Epithelial cell of proximal tubule (primary cell): ENCODE measurements around the gene BMF. TPM values are rescaled to one million over a fixed set of nuclear protein-coding genes. Genes with fewer than 3 reads are reported as not detected.

Experiments used
- DNase-seq: peaks from one replicate; pipeline ENCODE4 v3.0.0-alpha.2; 2011; ENCODE audit warnings: low read depth
- H3K4me3 ChIP-seq: 2 replicates; pipeline ENCODE4 v1.5.1; 2011; ENCODE audit warnings: low read depth, mild to moderate bottlenecking, low read length
- total RNA-seq: library from RNA; depleted of rRNA; stranded (reverse); fragments of >200 nt; gene quantifications from 2 replicates; pipeline ENCODE4 v1.2.3, GENCODE V29; 2015
- TF ChIP-seq, protein P1 (sequence below): conservative IDR thresholded peaks from 2 replicates; pipeline ENCODE4 v1.5.1; 2012; ENCODE audit warnings: low read depth, mild to moderate bottlenecking, low read length

BMF gene
- total RNA-seq, 1 donor from 2014 or later: 33.1 TPM

DNA sequence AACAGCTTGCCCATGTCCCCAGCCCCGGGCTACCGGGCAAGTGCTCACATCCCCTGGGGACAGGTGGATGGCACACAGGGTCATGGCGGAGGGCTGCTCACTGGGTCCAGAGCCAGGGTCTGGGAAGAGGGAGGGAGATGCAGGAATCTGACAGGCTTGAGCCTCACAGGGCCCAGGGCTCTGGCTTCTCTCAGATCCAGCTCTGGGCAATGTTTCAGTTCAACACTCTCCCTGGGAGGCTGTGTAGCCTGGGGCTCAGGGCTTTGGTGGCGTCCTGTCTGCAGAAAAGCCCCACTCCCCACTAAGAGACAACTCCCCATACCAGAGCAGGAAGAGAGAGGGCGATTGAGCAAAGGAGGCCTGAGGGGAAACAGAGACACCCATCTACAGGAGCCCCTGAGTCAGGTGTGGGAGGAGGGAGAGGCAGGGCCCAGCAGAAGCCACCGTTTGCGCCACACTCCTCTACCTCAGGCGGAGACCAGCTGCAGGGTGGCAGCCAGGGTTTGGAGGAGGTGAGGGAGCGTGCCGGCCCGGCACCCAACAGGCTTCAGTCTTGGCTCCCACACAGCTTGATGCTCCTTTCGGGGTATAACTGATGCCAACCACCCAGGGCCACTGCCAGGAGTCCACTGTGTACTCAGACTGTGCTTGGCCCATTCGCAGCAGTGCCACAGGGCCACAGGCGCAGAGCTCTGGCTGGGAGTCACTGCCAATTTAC lies 52.9 kb downstream of the BMF start:
- no peak overlapping the region for H3K4me3 ChIP-seq
- TF ChIP-seq, protein P1, sequence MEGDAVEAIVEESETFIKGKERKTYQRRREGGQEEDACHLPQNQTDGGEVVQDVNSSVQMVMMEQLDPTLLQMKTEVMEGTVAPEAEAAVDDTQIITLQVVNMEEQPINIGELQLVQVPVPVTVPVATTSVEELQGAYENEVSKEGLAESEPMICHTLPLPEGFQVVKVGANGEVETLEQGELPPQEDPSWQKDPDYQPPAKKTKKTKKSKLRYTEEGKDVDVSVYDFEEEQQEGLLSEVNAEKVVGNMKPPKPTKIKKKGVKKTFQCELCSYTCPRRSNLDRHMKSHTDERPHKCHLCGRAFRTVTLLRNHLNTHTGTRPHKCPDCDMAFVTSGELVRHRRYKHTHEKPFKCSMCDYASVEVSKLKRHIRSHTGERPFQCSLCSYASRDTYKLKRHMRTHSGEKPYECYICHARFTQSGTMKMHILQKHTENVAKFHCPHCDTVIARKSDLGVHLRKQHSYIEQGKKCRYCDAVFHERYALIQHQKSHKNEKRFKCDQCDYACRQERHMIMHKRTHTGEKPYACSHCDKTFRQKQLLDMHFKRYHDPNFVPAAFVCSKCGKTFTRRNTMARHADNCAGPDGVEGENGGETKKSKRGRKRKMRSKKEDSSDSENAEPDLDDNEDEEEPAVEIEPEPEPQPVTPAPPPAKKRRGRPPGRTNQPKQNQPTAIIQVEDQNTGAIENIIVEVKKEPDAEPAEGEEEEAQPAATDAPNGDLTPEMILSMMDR: no peak
- DNase-seq: no peak

DNA sequence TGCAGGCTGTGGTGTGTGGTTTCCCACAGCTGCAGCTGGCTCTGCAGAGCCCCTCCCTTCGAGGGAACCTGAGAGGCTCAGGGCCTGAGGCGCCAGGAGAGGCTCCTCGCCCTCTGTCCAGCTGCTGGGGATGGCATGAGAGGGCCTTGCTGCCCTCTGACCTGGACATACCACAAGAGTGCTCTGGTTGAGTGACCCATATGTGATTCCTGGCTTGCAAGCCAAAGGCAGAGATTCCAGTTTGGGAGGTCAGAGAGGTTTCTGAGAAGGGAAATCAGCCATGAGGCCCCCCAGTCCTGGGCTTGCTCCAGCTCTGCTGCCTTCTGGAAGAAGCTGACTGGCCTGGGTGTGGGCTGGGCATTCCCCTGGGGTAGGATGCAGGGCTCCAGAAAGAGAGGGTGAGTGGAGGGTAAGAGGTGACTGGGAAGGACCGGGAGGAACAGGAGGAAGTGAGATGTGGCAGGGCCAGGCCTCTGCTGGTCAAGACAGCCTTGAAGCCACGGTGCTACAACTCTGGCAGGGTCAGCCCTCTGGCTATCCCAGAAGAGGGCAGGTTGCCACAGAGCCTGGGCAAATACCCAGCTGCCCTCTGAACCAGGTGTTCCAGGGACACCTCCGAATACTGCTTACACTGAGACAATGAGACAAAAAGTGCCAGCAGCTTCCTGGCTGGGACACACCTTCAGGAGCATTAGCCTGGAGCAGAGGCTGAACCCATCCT lies 53.7 kb downstream of the BMF start:
- no peak overlapping the region for H3K4me3 ChIP-seq
- TF ChIP-seq, protein P1: no peak
- no peak for DNase-seq

DNA sequence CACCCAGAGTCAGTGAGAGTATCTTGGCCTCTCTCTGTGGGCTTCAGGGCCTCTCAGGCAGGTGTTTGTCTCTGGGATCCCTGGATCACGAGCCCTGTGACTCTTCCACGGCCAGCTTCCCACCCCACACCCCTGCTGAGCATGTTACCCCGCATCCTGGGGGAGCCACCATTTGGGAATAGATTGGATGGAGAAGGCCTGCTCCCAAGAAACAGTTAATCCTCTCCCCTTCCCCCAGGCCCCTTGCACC lies 54.1 kb downstream of the BMF start:
- TF ChIP-seq, protein P1: no peak
- H3K4me3 ChIP-seq: no peak overlapping the region
- no peak for DNase-seq

DNA sequence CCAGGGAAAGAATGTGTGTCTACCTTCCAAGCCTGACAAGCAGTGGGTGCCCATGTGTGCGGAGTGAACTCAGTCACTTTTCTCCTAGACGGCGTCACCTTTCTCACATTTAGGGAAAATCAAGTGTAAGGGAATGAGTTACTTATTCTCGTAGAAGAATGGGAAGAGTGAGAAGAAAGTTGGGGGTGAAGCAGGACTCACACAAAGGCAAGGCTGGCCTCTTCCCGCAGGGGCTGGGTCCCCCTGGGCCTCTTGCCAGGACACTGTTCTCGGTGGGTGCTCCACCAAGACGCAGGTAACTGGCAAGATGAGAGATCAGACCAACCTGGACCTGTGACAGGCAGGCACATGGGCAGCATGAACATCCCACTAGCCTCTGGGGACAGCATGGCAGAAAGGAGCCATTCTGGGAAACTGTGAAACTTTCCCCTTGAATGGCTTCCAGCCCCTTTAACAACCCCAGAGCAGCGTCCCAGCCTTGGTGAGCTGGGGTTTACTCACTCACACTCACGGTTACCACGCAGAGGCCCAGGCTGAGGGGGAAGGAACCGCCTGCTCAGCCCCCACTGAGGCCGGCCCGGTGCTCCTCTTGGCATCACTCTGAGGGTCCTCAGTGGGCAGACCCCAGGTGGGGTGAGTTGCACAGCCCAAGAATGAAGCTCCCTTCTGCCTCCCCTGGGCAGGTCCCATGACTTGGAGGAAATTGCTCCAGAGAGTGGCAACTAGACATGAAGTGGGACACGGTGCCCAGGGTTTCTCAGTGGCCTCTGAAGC lies 54.7 kb downstream of the BMF start:
- H3K4me3 ChIP-seq: no peak overlapping the region
- TF ChIP-seq, protein P1: no peak

DNA sequence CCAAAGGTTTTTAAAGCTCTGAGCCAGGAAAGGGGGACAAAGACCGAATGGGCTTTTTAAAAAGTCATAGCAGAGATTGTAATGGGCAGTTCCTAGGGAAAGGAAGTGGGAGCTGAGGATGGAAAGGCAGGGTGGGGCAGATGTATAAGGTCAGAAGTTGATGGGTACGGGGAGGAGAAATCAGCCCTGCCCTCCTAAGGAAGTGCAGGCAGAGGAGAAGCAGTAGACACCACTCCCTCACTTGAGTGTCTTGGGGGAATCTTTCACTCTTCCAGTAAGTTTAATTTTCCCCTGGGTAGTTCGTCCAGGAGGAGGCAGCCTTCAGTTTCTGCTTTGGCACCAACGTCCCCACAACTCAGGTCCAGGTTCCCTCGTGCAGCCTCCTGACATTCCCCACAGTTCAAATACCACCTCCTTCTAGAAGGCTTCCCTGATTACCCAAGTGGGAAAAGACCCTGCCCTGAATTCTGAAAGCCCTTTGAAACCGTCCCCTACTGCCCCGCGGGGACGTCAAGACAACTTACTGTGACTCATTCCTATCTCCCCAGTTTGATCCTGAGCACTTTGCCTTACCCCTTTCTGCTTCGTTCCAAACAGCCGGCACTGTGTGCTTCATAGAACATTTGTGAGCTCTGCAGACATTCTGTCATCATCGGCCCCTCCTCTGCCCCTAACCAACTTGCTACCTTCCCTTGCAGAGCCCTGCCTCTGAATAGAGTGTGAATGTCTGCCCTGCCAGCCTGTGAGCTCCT lies 55.4 kb downstream of the BMF start:
- no peak overlapping the region for H3K4me3 ChIP-seq
- DNase-seq: no peak
- TF ChIP-seq, protein P1: no peak

More for the DNA sequence above, 54.7 kb downstream of the BMF start:
- DNase-seq: no peak

DNA sequence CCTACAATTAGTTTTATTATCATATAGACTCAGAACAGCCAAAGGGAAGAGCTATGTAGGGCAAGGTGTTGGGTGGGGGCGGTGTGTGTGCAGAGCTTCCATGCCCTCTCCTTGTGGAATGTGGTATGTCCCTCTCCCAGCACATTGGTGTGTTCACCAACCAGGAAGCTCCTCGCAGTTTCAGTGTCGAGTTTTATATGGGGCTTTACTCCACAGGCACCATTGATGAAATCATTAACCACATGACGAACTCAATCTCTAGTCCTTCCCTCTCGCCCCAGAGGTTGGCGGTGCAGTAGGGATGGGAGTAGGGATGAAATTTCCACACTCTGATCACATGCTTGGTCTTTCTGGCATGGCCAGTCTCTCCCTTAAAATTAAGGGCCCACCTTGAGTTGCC lies 56.1 kb downstream of the BMF start:
- DNase-seq: no peak
- H3K4me3 ChIP-seq: no peak overlapping the region
- TF ChIP-seq, protein P1: no peak
